ENCODE data around the gene TLDC2.

Gene TLDC2

GRCh38 chr20:36845288-36845971, 30.5 kb upstream of the TLDC2 start:
- TF ChIP-seq, protein P1, sequence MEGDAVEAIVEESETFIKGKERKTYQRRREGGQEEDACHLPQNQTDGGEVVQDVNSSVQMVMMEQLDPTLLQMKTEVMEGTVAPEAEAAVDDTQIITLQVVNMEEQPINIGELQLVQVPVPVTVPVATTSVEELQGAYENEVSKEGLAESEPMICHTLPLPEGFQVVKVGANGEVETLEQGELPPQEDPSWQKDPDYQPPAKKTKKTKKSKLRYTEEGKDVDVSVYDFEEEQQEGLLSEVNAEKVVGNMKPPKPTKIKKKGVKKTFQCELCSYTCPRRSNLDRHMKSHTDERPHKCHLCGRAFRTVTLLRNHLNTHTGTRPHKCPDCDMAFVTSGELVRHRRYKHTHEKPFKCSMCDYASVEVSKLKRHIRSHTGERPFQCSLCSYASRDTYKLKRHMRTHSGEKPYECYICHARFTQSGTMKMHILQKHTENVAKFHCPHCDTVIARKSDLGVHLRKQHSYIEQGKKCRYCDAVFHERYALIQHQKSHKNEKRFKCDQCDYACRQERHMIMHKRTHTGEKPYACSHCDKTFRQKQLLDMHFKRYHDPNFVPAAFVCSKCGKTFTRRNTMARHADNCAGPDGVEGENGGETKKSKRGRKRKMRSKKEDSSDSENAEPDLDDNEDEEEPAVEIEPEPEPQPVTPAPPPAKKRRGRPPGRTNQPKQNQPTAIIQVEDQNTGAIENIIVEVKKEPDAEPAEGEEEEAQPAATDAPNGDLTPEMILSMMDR (IDR thresholded peaks at IDR 0.05; ENCODE audit: low read depth, low read length, missing control alignments): no peak
- no peak overlapping the region for H3K4me3 ChIP-seq (replicated peaks; ENCODE audit: low read depth, low read length)
- no peak for DNase-seq (ENCODE audit: extremely low read depth, low read depth)

DNA sequence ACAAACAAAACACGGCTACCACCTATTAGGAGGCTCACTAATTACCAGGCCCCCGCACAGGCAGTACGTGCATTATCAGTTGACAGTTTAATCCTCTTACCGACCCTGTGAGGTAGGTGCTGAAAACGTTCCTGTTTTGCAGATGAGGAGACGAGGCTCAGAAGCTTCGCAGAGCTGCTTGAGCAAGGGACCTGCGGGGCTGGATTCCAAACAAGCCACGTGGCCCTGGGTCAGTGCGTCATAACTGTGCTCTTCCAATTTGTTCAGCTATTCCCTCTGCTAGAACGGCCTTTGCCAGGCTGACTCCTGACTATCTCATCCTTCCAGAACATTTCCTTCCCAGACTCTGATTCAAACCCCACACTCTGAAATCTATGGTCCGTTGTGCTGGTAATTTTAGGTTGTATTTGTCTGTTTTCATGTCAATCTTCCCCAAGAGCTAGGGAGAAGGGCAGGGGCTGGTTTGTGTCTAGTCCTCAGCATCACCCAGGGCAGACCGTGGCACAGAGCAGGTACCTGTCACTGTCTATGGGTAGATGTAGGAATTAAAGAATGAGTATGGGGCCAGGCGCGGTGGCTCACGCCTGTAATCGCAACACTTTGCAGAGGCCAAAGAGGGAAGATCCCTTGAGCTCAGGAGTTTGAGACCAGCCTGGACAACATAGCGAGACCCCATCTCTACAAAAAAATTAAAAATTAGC, 28.8 kb upstream of the TLDC2 start:
- no peak for DNase-seq (ENCODE audit: extremely low read depth, low read depth)
- no peak overlapping the region for H3K4me3 ChIP-seq (replicated peaks; ENCODE audit: low read depth, low read length)
- TF ChIP-seq, protein P1 (IDR thresholded peaks at IDR 0.05; ENCODE audit: low read depth, low read length, missing control alignments): no peak

DNA sequence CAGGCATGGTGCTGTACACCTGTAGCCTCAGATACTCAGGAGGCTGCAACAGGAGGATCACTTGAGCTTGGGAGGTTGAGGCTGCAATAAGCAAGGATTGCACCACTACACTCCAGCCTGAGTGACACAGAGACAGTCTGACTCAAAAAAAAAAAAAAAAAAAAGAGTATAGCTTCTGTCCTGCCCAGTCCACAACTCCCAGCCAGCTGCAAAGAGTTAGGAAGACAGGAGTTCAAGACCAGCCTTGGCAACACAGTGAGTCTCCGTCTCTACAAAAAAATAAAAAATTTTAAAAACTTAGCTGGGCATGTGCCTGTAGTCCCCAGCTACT, 28.3 kb upstream of the TLDC2 start:
- no peak for DNase-seq (ENCODE audit: extremely low read depth, low read depth)
- TF ChIP-seq, protein P1 (IDR thresholded peaks at IDR 0.05; ENCODE audit: low read depth, low read length, missing control alignments): no peak
- H3K4me3 ChIP-seq (replicated peaks; ENCODE audit: low read depth, low read length): no peak overlapping the region

- DNase-seq (ENCODE audit: extremely low read depth, low read depth): no peak
- no peak overlapping the region for H3K4me3 ChIP-seq (replicated peaks; ENCODE audit: low read depth, low read length)
- TF ChIP-seq, protein P1 (IDR thresholded peaks at IDR 0.05; ENCODE audit: low read depth, low read length, missing control alignments): no peak
Observed at GRCh38 chr20:36848078-36848660, 27.8 kb upstream of the TLDC2 start.

GRCh38 chr20:36848677-36849076, 27.3 kb upstream of the TLDC2 start:
- TF ChIP-seq, protein P1 (IDR thresholded peaks at IDR 0.05; ENCODE audit: low read depth, low read length, missing control alignments): no peak
- no peak for DNase-seq (ENCODE audit: extremely low read depth, low read depth)
- no peak overlapping the region for H3K4me3 ChIP-seq (replicated peaks; ENCODE audit: low read depth, low read length)

DNA sequence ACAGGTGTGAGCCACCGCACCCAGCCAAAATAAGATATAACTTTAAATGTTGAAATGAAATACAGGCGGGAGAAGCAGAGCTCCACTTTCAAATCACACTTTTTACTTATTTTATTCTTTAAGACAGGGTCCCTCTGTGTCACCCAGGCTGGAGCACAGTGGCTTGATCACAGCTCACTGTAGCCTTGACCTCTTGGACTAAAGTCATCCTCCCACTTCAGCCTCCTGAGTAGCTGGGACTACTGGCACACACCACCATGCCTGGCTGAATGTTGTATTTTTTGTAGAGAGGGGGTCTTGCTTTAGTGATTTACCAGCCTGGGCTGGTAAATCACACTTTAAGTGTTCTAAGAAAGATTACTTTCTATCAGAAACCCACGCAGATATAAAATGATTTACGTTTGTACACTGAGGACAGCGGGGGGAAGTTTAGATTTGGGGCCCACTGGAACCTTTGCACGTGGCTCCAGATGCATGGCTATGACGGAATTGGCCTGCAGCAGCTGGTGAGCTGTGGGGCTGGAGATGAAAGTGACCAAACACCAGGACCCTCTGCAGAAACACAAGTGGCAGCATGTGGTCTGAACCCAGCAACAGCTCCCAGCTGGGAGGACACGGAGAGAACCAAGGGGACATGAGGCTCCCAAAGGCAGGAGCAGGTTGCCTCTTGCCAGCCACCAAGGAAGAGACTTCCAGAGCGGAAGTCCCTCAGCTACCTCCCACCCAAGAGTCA, 26.4 kb upstream of the TLDC2 start:
- DNase-seq (ENCODE audit: extremely low read depth, low read depth): no peak
- no peak overlapping the region for H3K4me3 ChIP-seq (replicated peaks; ENCODE audit: low read depth, low read length)
- TF ChIP-seq, protein P1 (IDR thresholded peaks at IDR 0.05; ENCODE audit: low read depth, low read length, missing control alignments): no peak

Data from HFF-Myc (cell line).